ACC112 (cell line): ENCODE results near the gene CRTC2.
"Not testable (repeated sequence)": the region's sequence is repeated elsewhere in the genome, so short reads cannot be mapped to it uniquely, and the experiment has no call there.

Experiments used
- H2AFZ ChIP-seq: fragments of 200-600 bp; sonication (generic); one replicate; pipeline ENCODE4 v1.6.0; 2017; ENCODE audit warnings: antibody characterized with exemption, low read length; ENCODE audit not compliant: unreplicated experiment
- H3K27ac ChIP-seq: fragments of 200-600 bp; sonication (generic); 2 replicates; pipeline ENCODE4 v1.5.1; 2014; ENCODE audit warnings: low read depth, mild to moderate bottlenecking, antibody characterized with exemption, low read length, moderate library complexity
- H3K27me3 ChIP-seq: fragments of 200-600 bp; sonication (generic); 2 replicates; pipeline ENCODE4 v1.6.1; 2014; ENCODE audit warnings: mild to moderate bottlenecking, antibody characterized with exemption, low read length, moderate library complexity, mixed read lengths; ENCODE audit not compliant: insufficient read depth
- H3K36me3 ChIP-seq: fragments of 200-600 bp; sonication (generic); 2 replicates; pipeline ENCODE4 v1.6.1; 2016; ENCODE audit warnings: mild to moderate bottlenecking, antibody characterized with exemption, low read length, moderate library complexity, mixed read lengths; ENCODE audit not compliant: insufficient read depth
- H3K4me1 ChIP-seq: fragments of 200-600 bp; sonication (generic); one replicate; pipeline ENCODE4 v1.6.1; 2016; ENCODE audit warnings: low read length, mixed read lengths; ENCODE audit not compliant: insufficient read depth, unreplicated experiment, control insufficient read depth
- H3K4me3 ChIP-seq: fragments of 200-600 bp; sonication (generic); 2 replicates; pipeline ENCODE4 v1.5.1; 2014; ENCODE audit warnings: mild to moderate bottlenecking, low read depth, low read length
- H3K79me2 ChIP-seq: fragments of 200-600 bp; sonication (generic); one replicate; pipeline ENCODE4 v1.6.0; 2016; ENCODE audit warnings: low read length; ENCODE audit not compliant: control insufficient read depth, unreplicated experiment, insufficient read depth

CRTC2 gene, protein sequence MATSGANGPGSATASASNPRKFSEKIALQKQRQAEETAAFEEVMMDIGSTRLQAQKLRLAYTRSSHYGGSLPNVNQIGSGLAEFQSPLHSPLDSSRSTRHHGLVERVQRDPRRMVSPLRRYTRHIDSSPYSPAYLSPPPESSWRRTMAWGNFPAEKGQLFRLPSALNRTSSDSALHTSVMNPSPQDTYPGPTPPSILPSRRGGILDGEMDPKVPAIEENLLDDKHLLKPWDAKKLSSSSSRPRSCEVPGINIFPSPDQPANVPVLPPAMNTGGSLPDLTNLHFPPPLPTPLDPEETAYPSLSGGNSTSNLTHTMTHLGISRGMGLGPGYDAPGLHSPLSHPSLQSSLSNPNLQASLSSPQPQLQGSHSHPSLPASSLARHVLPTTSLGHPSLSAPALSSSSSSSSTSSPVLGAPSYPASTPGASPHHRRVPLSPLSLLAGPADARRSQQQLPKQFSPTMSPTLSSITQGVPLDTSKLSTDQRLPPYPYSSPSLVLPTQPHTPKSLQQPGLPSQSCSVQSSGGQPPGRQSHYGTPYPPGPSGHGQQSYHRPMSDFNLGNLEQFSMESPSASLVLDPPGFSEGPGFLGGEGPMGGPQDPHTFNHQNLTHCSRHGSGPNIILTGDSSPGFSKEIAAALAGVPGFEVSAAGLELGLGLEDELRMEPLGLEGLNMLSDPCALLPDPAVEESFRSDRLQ

GRCh38 chr1:153958111-153958960 is at the start of gene CRTC2:
CRTC2 (minus strand) TSS chr1:153958612; CDS start chr1:153958497, 115 bp downstream.
- H2AFZ ChIP-seq, result peak within 1 kb of the TSS; percentile 30
- peak within 1 kb of the TSS; percentile 69 for H3K27ac ChIP-seq
- H3K36me3 ChIP-seq, result no peaks in the 10 kb centered on the region
- peaks cover 64% of the 10 kb centered on the region for H3K79me2 ChIP-seq
- peaks cover 27% of the 10 kb centered on the region for H3K4me1 ChIP-seq
- no peaks in the 10 kb centered on the region for H3K27me3 ChIP-seq
- peak within 1 kb of the TSS; percentile 89 for H3K4me3 ChIP-seq

GRCh38 chr1:154006136-154006535 is 47.7 kb upstream of the CRTC2 start:
- no peaks in the 10 kb centered on the region for H3K4me1 ChIP-seq
- H3K27ac ChIP-seq, result peak overlapping the region; percentile 60
- no peaks in the 10 kb centered on the region for H3K27me3 ChIP-seq
- H3K4me3 ChIP-seq, result no peak overlapping the region
- no peak overlapping the region for H2AFZ ChIP-seq
- H3K79me2 ChIP-seq, result no peaks in the 10 kb centered on the region
- no peaks in the 10 kb centered on the region for H3K36me3 ChIP-seq

GRCh38 chr1:154000420-154000819 is 42.0 kb upstream of the CRTC2 start:
- H3K36me3 ChIP-seq, result 0 out of 2 replicates have a peak, but pooled peaks cover 4% of the 10 kb centered on the region
- no peak overlapping the region for H3K27ac ChIP-seq
- H3K4me1 ChIP-seq, result no peaks in the 10 kb centered on the region

GRCh38 chr1:153996882-153997281 is 38.5 kb upstream of the CRTC2 start:
- not testable (repeated sequence) for H3K27ac ChIP-seq, H2AFZ ChIP-seq, H3K79me2 ChIP-seq, H3K4me3 ChIP-seq, H3K4me1 ChIP-seq, H3K27me3 ChIP-seq
- peaks cover 20% of the 10 kb centered on the region for H3K36me3 ChIP-seq

More at GRCh38 chr1:154000420-154000819, 42.0 kb upstream of the CRTC2 start:
- no peaks in the 10 kb centered on the region for H3K79me2 ChIP-seq
- H3K4me3 ChIP-seq, result no peak overlapping the region
- no peak overlapping the region for H2AFZ ChIP-seq
- no peaks in the 10 kb centered on the region for H3K27me3 ChIP-seq

- H3K4me1 ChIP-seq, result peaks cover 12% of the 10 kb centered on the region
- H3K27ac ChIP-seq, result no peak overlapping the region
- H2AFZ ChIP-seq, result no peak overlapping the region
- peaks cover 29% of the 10 kb centered on the region for H3K36me3 ChIP-seq
- no peaks in the 10 kb centered on the region for H3K27me3 ChIP-seq
- H3K79me2 ChIP-seq, result peaks cover 21% of the 10 kb centered on the region
- no peak overlapping the region for H3K4me3 ChIP-seq
Measured at GRCh38 chr1:153995640-153996039, 37.2 kb upstream of the CRTC2 start.

DNA sequence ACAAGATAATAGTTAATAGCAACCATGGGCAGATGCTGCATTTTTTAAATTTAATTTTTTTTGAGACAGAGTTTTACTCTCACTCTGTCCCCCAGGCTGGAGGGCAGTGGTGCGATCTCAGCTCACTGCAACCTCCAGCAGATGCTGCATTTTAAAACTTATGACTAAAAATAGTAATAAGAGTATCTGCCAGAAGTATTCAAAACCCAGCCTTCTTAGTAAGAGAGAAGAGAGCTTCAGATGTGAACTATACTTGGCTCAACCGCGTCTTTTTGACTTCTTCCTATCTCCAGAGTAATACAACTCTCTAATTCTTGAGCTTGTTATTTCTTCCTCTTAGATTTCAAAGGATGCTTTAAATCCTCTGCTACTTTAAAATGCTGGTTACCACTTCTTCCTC is 36.8 kb upstream of the CRTC2 start:
- peaks cover 29% of the 10 kb centered on the region for H3K36me3 ChIP-seq
- H3K27me3 ChIP-seq, result no peaks in the 10 kb centered on the region
- H3K4me1 ChIP-seq, result peaks cover 14% of the 10 kb centered on the region
- H2AFZ ChIP-seq, result no peak overlapping the region
- no peak overlapping the region for H3K4me3 ChIP-seq
- H3K79me2 ChIP-seq, result peaks cover 22% of the 10 kb centered on the region
- no peak overlapping the region for H3K27ac ChIP-seq

GRCh38 chr1:153991806-153992205 is 33.4 kb upstream of the CRTC2 start:
- peak overlapping the region; percentile 79 for H3K27ac ChIP-seq
- H3K4me3 ChIP-seq, result peak overlapping the region; percentile 98
- peaks cover 22% of the 10 kb centered on the region for H3K79me2 ChIP-seq
- peaks cover 17% of the 10 kb centered on the region for H3K4me1 ChIP-seq
- peaks cover 29% of the 10 kb centered on the region for H3K36me3 ChIP-seq
- no peak overlapping the region for H2AFZ ChIP-seq
- no peaks in the 10 kb centered on the region for H3K27me3 ChIP-seq

DNA sequence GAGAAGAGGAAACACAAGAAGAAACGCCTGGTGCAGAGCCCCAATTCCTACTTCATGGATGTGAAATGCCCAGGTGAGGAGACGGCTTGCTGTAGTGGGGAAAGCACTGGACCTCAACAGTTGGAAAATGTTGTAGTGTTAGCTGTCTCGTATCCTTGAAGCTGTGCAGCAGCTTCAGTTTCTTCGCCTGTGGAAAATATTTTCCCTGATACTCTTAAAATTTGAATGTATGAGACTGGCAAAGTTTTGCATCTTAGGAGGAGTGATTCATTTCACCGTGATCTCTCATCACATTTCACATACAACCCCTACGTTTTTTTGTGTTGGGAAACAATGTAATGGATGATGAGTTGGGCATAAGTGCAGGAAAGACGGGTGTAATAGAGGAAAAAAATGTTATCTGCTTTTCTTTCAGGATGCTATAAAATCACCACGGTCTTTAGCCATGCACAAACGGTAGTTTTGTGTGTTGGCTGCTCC is 32.8 kb upstream of the CRTC2 start:
- Histone ChIP-seq H3K36me3 (peaks cover 29% of the 10 kb centered on the region), H2AFZ (peak overlapping the region; percentile 2), H3K27ac (peak overlapping the region; percentile 79), H3K4me1 (peaks cover 20% of the 10 kb centered on the region), H3K4me3 (peak overlapping the region; percentile 98), H3K27me3 (no peaks in the 10 kb centered on the region), H3K79me2 (peaks cover 22% of the 10 kb centered on the region)

- Histone ChIP-seq H2AFZ (peak within 1 kb of the TSS; percentile 58), H3K4me1 (peaks cover 20% of the 10 kb centered on the region), H3K79me2 (peaks cover 26% of the 10 kb centered on the region), H3K27me3 (no peaks in the 10 kb centered on the region), H3K36me3 (peaks cover 27% of the 10 kb centered on the region), H3K27ac (peak within 1 kb of the TSS; percentile 79), H3K4me3 (peak within 1 kb of the TSS; percentile 98)
Measured at GRCh38 chr1:153990468-153991150, 32.2 kb upstream of the CRTC2 start, which contains the start of gene RPS27. RPS27 (plus strand) TSS chr1:153990762; CDS start chr1:153990797, 35 bp downstream.
